Keratinocyte (primary cell): Measurements from ENCODE around the gene CUX1.

Experiments
- EZH2 ChIP-seq: IDR thresholded peaks from one replicate; pipeline ENCODE4 v1.6.1; 2012; ENCODE audit warnings: inconsistent platforms, mild to moderate bottlenecking, low read length, moderate library complexity
- TF ChIP-seq, protein P1 (sequence below), 3 experiments: IDR thresholded peaks in 1 of 3; conservative IDR thresholded peaks in 1 of 3; optimal IDR thresholded peaks in 1 of 3; 2 replicates in 2 of 3; 3 replicates in 1 of 3; pipeline versions ENCODE3 to v1.5.1; 2011; ENCODE audit warnings: low read length in 3 of 3, mild to moderate bottlenecking in 3 of 3, moderate library complexity in 2 of 3, control low read depth in 1 of 3, inconsistent platforms in 1 of 3; ENCODE audit not compliant: insufficient read depth in 2 of 3; ENCODE audit errors: extremely low read depth in 1 of 3

DNA sequence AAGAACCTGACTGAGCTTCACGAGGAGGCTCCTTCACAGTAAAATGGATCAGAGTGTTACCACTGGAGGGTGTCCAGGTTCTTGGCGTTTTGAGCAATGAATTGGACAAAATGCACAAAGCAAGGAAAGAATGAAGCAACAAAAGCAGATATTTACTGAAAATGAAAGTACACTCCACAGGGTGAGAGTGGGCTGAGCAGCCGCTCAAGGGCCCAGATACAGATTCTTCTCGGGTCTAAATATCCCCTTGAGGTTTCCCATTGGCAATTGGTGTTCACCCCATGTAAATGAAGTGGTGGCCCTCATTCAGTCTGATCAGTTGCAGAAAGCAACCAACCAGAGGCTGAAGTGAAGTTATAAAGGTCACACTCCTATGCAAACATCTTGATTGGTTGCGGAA is 254.6 kb downstream of the CUX1 start:
- no peak for TF ChIP-seq EZH2
- TF ChIP-seq, protein P1, sequence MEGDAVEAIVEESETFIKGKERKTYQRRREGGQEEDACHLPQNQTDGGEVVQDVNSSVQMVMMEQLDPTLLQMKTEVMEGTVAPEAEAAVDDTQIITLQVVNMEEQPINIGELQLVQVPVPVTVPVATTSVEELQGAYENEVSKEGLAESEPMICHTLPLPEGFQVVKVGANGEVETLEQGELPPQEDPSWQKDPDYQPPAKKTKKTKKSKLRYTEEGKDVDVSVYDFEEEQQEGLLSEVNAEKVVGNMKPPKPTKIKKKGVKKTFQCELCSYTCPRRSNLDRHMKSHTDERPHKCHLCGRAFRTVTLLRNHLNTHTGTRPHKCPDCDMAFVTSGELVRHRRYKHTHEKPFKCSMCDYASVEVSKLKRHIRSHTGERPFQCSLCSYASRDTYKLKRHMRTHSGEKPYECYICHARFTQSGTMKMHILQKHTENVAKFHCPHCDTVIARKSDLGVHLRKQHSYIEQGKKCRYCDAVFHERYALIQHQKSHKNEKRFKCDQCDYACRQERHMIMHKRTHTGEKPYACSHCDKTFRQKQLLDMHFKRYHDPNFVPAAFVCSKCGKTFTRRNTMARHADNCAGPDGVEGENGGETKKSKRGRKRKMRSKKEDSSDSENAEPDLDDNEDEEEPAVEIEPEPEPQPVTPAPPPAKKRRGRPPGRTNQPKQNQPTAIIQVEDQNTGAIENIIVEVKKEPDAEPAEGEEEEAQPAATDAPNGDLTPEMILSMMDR (optimal IDR thresholded peaks at IDR 0.05 in 1 of 3, IDR thresholded peaks at IDR 0.05 in 1 of 3, conservative IDR thresholded peaks at IDR 0.05 in 1 of 3; ENCODE audit: extremely low read depth in 1 of 3, insufficient read depth in 2 of 3, low read length in 3 of 3), result no peak
